ENCODE data around the gene SLC1A2.

DNA sequence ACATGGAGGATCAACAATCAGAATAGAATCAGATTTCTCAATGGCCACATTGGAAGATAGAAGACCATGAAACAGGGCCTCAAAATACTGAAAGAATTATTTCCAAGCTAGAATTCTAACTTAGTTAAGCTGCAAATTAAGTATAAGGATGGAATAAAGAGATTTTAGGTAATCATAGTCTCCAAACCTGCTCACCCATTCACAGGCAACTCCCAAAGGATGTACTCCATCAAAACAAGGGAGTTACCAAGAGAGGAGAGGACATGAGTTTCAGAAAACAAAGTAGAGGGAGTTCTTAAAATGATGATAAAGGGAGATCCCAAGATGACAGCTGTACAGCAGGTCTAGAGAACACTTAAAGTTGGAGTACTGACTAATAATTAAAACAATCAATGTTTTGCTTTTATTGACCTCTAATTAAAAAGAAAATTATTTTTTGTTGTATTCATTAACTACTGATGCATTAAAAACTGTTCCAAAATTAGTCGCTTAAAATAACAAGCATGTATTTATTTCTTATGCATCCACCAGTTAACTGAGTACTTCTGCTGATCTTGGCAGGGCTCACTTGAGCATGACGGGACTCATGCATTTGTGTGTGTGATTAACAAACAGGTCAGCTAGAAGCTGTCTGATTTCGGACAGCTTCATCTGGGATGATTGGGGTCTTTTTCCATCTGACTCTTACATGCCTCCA, 184.8 kb downstream of the SLC1A2 start:
- TF ChIP-seq POLR2A (IDR thresholded peaks at IDR 0.05) (no peak), POLR2AphosphoS5 (IDR thresholded peaks at IDR 0.05) (no peak)
- TF ChIP-seq, protein P1, sequence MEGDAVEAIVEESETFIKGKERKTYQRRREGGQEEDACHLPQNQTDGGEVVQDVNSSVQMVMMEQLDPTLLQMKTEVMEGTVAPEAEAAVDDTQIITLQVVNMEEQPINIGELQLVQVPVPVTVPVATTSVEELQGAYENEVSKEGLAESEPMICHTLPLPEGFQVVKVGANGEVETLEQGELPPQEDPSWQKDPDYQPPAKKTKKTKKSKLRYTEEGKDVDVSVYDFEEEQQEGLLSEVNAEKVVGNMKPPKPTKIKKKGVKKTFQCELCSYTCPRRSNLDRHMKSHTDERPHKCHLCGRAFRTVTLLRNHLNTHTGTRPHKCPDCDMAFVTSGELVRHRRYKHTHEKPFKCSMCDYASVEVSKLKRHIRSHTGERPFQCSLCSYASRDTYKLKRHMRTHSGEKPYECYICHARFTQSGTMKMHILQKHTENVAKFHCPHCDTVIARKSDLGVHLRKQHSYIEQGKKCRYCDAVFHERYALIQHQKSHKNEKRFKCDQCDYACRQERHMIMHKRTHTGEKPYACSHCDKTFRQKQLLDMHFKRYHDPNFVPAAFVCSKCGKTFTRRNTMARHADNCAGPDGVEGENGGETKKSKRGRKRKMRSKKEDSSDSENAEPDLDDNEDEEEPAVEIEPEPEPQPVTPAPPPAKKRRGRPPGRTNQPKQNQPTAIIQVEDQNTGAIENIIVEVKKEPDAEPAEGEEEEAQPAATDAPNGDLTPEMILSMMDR (IDR thresholded peaks at IDR 0.05), result no peak

All from breast epithelium (tissue), 3 donors.